Upper lobe of left lung (tissue), 6 donors: ENCODE results near the gene CACHD1. TPM values are rescaled to one million over a fixed set of nuclear protein-coding genes. Genes with fewer than 3 reads are reported as not detected.
A peak's percentile ranks its signal among the peaks of the same experiment; 100 is the strongest.

Experiments used
- ATAC-seq, 2 donors: fragments of 200-7000 bp; cut with Tn5 transposase; one replicate each; pipeline ENCODE4 v1.9.1; 2022; ENCODE audit warnings: mild to moderate bottlenecking in 2 of 2, moderate library complexity in 2 of 2; ENCODE audit not compliant: low FRiP score in 2 of 2
- DNase-seq, 2 donors: peaks; one replicate each; pipeline ENCODE4 v3.0.0-alpha.2; 2019 to 2020
- H3K27ac ChIP-seq, 4 donors: fragments of 200-600 bp; sonication (generic); one replicate each; pipeline ENCODE4 v1.5.1; 2016 to 2019
- H3K27me3 ChIP-seq, 4 donors: fragments of 200-600 bp; sonication (generic); one replicate each; pipeline ENCODE4 v1.5.1; 2017 to 2019
- H3K36me3 ChIP-seq, 4 donors: fragments of 200-600 bp; sonication (generic); one replicate each; pipeline ENCODE4 v1.5.1; 2016 to 2019
- H3K4me1 ChIP-seq, 4 donors: fragments of 200-600 bp; sonication (generic); one replicate each; pipeline ENCODE4 v1.5.1; 2018 to 2019
- H3K4me3 ChIP-seq, 4 donors: fragments of 200-600 bp; sonication (generic); one replicate each; pipeline ENCODE4 v1.5.1; 2017 to 2019; ENCODE audit warnings: mild to moderate bottlenecking in 2 of 4, moderate library complexity in 1 of 4
- H3K9me3 ChIP-seq, 4 donors: fragments of 200-600 bp; sonication (generic); one replicate each; pipeline ENCODE4 v1.5.1; 2018 to 2019
- CTCF ChIP-seq, 6 experiments: fragments of 450-650 bp in 4 of 6; fragments of 200-600 bp in 2 of 6; sonication (generic) in 2 of 6; IDR thresholded peaks; one replicate each; pipeline ENCODE4 v1.5.1; 2016 to 2019; ENCODE audit warnings: antibody characterized with exemption in 6 of 6
- EP300 ChIP-seq, 4 donors: sonication (generic); formaldehyde crosslinking; IDR thresholded peaks; one replicate each; pipeline ENCODE4 v1.5.1; 2017; ENCODE audit warnings: antibody characterized with exemption in 4 of 4, control low read depth in 2 of 4
- POLR2A ChIP-seq, 4 donors: fragments of 450-650 bp; IDR thresholded peaks; one replicate each; pipeline ENCODE4 v1.5.1; 2016 to 2017; ENCODE audit warnings: antibody characterized with exemption in 4 of 4, mild to moderate bottlenecking in 2 of 4
- POLR2AphosphoS5 ChIP-seq, 2 donors: sonication (generic); formaldehyde crosslinking; IDR thresholded peaks; one replicate each; pipeline ENCODE4 v1.5.1; 2017; ENCODE audit warnings: antibody characterized with exemption in 2 of 2
- WGBS, 2 donors: methylation state at CpG; one replicate each; pipeline ENCODE4 v1.1.5; 2017 to 2018; 5-methylcytosine and 5-hydroxymethylcytosine counted together
- total RNA-seq, 6 donors: library from RNA; depleted of rRNA in 4 of 6; stranded (reverse); fragments of >200 nt in 4 of 6; gene quantifications; one replicate each; pipeline versions ENCODE4 v1.1.0 to v1.2.1, GENCODE V29; 2016 to 2021
- donor health status: DM: no; HTN: no; CAD: no; lungs with moderate emphysema.
- donor health status: DM: no; HTN: yes; CAD: no; lungs with severe emphysema.

Gene CACHD1
- total RNA-seq, 6 donors from 2014 or later = 7.3 to 26.3 (median 22.9) TPM

- Histone ChIP-seq H3K27ac (no peak overlapping the region), H3K4me3 (no peak overlapping the region), H3K9me3 (no peaks in the 10 kb centered on the region), H3K36me3 (peaks cover 0 to 7% (median 4%) of the 10 kb centered on the region in 4 donors), H3K27me3 (no peaks in the 10 kb centered on the region), H3K4me1 (no peaks in the 10 kb centered on the region)
- 77 to 83% methylated on average over 3 of the region's 3 CpGs for WGBS, 2 donors
- ATAC-seq = no peak
- TF ChIP-seq EP300 (IDR thresholded peaks at IDR 0.05) (no peak), POLR2AphosphoS5 (IDR thresholded peaks at IDR 0.05) (no peak), POLR2A (IDR thresholded peaks at IDR 0.05) (no peak), CTCF (IDR thresholded peaks at IDR 0.05) (no peak)
- no peak for DNase-seq
Measured at GRCh38 chr1:64669098-64669675, 199.3 kb downstream of the CACHD1 start.

GRCh38 chr1:64675718-64676345, 205.9 kb downstream of the CACHD1 start:
- H3K27ac ChIP-seq = no peak overlapping the region
- H3K4me3 ChIP-seq = no peak overlapping the region
- WGBS, 2 donors = 68 to 69% methylated on average over 4 of the region's 4 CpGs
- DNase-seq = no peak
- no peaks in the 10 kb centered on the region for H3K9me3 ChIP-seq
- H3K36me3 ChIP-seq = peaks cover 5 to 40% (median 14%) of the 10 kb centered on the region in 4 donors
- no peaks in the 10 kb centered on the region for H3K27me3 ChIP-seq
- peak in 1 of 2 donors; percentile 59 for ATAC-seq
- H3K4me1 ChIP-seq = no peaks in the 10 kb centered on the region
- TF ChIP-seq POLR2A (IDR thresholded peaks at IDR 0.05) = no peak
- TF ChIP-seq EP300 (IDR thresholded peaks at IDR 0.05) = no peak
- no peak for TF ChIP-seq POLR2AphosphoS5 (IDR thresholded peaks at IDR 0.05)
- peak in 4 of 6 experiments; percentile 24 to 75 (median 52) for TF ChIP-seq CTCF (IDR thresholded peaks at IDR 0.05)

GRCh38 chr1:64676386-64676785, 206.5 kb downstream of the CACHD1 start:
- Histone ChIP-seq H3K36me3 (peaks cover 5 to 40% (median 14%) of the 10 kb centered on the region in 4 donors), H3K4me1 (no peaks in the 10 kb centered on the region), H3K4me3 (no peak overlapping the region), H3K27ac (no peak overlapping the region), H3K9me3 (no peaks in the 10 kb centered on the region), H3K27me3 (no peaks in the 10 kb centered on the region)
- TF ChIP-seq EP300 (IDR thresholded peaks at IDR 0.05) = no peak
- no peak for TF ChIP-seq POLR2A (IDR thresholded peaks at IDR 0.05)
- no peak for TF ChIP-seq POLR2AphosphoS5 (IDR thresholded peaks at IDR 0.05)
- TF ChIP-seq CTCF (IDR thresholded peaks at IDR 0.05) = no peak
- DNase-seq (no peak), ATAC-seq (no peak)
- 95 to 97% methylated on average over 4 of the region's 4 CpGs for WGBS, 2 donors

- Histone ChIP-seq H3K27me3 (no peaks in the 10 kb centered on the region), H3K36me3 (peaks cover 5 to 42% (median 21%) of the 10 kb centered on the region in 4 donors), H3K27ac (no peak overlapping the region), H3K9me3 (no peaks in the 10 kb centered on the region), H3K4me3 (no peak overlapping the region), H3K4me1 (no peaks in the 10 kb centered on the region)
- no peak for TF ChIP-seq CTCF (IDR thresholded peaks at IDR 0.05)
- TF ChIP-seq POLR2AphosphoS5 (IDR thresholded peaks at IDR 0.05) = no peak
- no peak for TF ChIP-seq EP300 (IDR thresholded peaks at IDR 0.05)
- no peak for TF ChIP-seq POLR2A (IDR thresholded peaks at IDR 0.05)
- DNase-seq (no peak), ATAC-seq (no peak)
- 68 to 92% methylated on average over 1 of the region's 1 CpG for WGBS, 2 donors
Measured at GRCh38 chr1:64677532-64677931, 207.6 kb downstream of the CACHD1 start.
